ENCODE results near the gene UGGT1.

DNA sequence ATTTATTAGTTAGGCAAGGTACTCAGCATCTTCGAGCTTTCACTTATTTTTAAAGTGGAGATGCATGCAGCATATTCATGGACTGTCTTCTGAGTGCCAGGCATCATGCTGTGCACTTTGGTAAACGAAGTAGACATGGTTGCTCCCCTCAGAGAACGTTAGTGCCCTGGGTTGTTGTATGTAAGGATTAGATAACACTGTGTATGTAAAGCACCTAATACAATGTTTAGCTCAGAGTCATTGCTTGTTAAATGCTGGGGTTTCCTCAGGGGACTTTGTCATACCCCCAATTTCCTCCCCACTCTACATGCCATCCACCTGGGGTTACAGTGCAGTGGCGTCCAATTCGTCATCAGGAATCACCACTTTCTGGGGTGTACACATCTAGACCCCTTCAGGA, 2.8 kb downstream of the UGGT1 start:
- TF ChIP-seq, protein P1, sequence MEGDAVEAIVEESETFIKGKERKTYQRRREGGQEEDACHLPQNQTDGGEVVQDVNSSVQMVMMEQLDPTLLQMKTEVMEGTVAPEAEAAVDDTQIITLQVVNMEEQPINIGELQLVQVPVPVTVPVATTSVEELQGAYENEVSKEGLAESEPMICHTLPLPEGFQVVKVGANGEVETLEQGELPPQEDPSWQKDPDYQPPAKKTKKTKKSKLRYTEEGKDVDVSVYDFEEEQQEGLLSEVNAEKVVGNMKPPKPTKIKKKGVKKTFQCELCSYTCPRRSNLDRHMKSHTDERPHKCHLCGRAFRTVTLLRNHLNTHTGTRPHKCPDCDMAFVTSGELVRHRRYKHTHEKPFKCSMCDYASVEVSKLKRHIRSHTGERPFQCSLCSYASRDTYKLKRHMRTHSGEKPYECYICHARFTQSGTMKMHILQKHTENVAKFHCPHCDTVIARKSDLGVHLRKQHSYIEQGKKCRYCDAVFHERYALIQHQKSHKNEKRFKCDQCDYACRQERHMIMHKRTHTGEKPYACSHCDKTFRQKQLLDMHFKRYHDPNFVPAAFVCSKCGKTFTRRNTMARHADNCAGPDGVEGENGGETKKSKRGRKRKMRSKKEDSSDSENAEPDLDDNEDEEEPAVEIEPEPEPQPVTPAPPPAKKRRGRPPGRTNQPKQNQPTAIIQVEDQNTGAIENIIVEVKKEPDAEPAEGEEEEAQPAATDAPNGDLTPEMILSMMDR (IDR thresholded peaks at IDR 0.05), result no peak
- TF ChIP-seq, protein P2, sequence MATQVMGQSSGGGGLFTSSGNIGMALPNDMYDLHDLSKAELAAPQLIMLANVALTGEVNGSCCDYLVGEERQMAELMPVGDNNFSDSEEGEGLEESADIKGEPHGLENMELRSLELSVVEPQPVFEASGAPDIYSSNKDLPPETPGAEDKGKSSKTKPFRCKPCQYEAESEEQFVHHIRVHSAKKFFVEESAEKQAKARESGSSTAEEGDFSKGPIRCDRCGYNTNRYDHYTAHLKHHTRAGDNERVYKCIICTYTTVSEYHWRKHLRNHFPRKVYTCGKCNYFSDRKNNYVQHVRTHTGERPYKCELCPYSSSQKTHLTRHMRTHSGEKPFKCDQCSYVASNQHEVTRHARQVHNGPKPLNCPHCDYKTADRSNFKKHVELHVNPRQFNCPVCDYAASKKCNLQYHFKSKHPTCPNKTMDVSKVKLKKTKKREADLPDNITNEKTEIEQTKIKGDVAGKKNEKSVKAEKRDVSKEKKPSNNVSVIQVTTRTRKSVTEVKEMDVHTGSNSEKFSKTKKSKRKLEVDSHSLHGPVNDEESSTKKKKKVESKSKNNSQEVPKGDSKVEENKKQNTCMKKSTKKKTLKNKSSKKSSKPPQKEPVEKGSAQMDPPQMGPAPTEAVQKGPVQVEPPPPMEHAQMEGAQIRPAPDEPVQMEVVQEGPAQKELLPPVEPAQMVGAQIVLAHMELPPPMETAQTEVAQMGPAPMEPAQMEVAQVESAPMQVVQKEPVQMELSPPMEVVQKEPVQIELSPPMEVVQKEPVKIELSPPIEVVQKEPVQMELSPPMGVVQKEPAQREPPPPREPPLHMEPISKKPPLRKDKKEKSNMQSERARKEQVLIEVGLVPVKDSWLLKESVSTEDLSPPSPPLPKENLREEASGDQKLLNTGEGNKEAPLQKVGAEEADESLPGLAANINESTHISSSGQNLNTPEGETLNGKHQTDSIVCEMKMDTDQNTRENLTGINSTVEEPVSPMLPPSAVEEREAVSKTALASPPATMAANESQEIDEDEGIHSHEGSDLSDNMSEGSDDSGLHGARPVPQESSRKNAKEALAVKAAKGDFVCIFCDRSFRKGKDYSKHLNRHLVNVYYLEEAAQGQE (IDR thresholded peaks at IDR 0.05; ENCODE audit: low read depth, low read length), result no peak
- TF ChIP-seq, protein P3, sequence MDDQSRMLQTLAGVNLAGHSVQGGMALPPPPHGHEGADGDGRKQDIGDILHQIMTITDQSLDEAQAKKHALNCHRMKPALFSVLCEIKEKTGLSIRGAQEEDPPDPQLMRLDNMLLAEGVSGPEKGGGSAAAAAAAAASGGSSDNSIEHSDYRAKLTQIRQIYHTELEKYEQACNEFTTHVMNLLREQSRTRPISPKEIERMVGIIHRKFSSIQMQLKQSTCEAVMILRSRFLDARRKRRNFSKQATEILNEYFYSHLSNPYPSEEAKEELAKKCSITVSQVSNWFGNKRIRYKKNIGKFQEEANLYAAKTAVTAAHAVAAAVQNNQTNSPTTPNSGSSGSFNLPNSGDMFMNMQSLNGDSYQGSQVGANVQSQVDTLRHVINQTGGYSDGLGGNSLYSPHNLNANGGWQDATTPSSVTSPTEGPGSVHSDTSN (IDR thresholded peaks at IDR 0.05), result no peak
- TF ChIP-seq POLR2AphosphoS5 (IDR thresholded peaks at IDR 0.05; ENCODE audit: low read depth, low read length), result no peak
- no peak for TF ChIP-seq RAD21 (IDR thresholded peaks at IDR 0.05; ENCODE audit: low read length)
- no peak for TF ChIP-seq TAF1 (IDR thresholded peaks at IDR 0.05; ENCODE audit: borderline replicate concordance, low read depth, low read length)
- no peak for TF ChIP-seq MXI1 (IDR thresholded peaks at IDR 0.05; ENCODE audit: low read depth, low read length)
- no peak for TF ChIP-seq CHD2 (IDR thresholded peaks at IDR 0.05; ENCODE audit: low read length, partially characterized antibody)
- TF ChIP-seq, protein P4, sequence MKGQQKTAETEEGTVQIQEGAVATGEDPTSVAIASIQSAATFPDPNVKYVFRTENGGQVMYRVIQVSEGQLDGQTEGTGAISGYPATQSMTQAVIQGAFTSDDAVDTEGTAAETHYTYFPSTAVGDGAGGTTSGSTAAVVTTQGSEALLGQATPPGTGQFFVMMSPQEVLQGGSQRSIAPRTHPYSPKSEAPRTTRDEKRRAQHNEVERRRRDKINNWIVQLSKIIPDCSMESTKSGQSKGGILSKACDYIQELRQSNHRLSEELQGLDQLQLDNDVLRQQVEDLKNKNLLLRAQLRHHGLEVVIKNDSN (IDR thresholded peaks at IDR 0.05; ENCODE audit: borderline replicate concordance, low read depth), result no peak
- TF ChIP-seq JUND (IDR thresholded peaks at IDR 0.05), result no peak
